GM21526 (cell line): ENCODE data around the gene LYPD5.
A peak's percentile ranks its signal among the peaks of the same experiment; 100 is the strongest.
"Not testable (repeated sequence)": the region's sequence is repeated elsewhere in the genome, so short reads cannot be mapped to it uniquely, and the experiment has no call there.

Experiments used
- ATAC-seq: cut with Tn5 transposase; IDR thresholded peaks from one replicate; pipeline ENCODE4 v1.9.1; 2021; ENCODE audit warnings: moderate library complexity; ENCODE audit not compliant: unreplicated experiment, low FRiP score

The LYPD5 gene

GRCh38 chr19:43802216-43802951, at the start of gene LYPD5:
LYPD5 (minus strand) TSS chr19:43802447; CDS start chr19:43802380, 67 bp downstream.
- no peak for ATAC-seq

GRCh38 chr19:43848821-43849220, 46.6 kb upstream of the LYPD5 start:
- ATAC-seq = no peak

GRCh38 chr19:43847884-43848283, 45.6 kb upstream of the LYPD5 start:
- ATAC-seq = no peak

GRCh38 chr19:43847246-43847645, 45.0 kb upstream of the LYPD5 start:
- ATAC-seq = no peak

- no peak for ATAC-seq
Observed at GRCh38 chr19:43842007-43842406, 39.8 kb upstream of the LYPD5 start.

GRCh38 chr19:43839139-43839538, 36.9 kb upstream of the LYPD5 start:
- ATAC-seq = no peak

GRCh38 chr19:43826787-43827754, 24.8 kb upstream of the LYPD5 start, which contains the start of gene ZNF283:
ZNF283 (plus strand) TSS chr19:43827321; CDS start chr19:43833505, 6,184 bp downstream.
- ATAC-seq = peak; percentile 93

- ATAC-seq = not testable (repeated sequence)
Observed at GRCh38 chr19:43824572-43824971, 22.3 kb upstream of the LYPD5 start.

GRCh38 chr19:43823856-43824255, 21.6 kb upstream of the LYPD5 start:
- ATAC-seq = not testable (repeated sequence)

- no peak for ATAC-seq
Observed at GRCh38 chr19:43820884-43821215, 18.6 kb upstream of the LYPD5 start.

GRCh38 chr19:43820098-43820883, 18.0 kb upstream of the LYPD5 start:
- no peak for ATAC-seq

- ATAC-seq = no peak
Observed at GRCh38 chr19:43818500-43818899, 16.3 kb upstream of the LYPD5 start.

GRCh38 chr19:43817454-43817853, 15.2 kb upstream of the LYPD5 start:
- not testable (repeated sequence) for ATAC-seq

GRCh38 chr19:43814663-43815352, 12.6 kb upstream of the LYPD5 start:
- no peak for ATAC-seq

GRCh38 chr19:43812688-43813087, 10.4 kb upstream of the LYPD5 start:
- ATAC-seq = no peak

- ATAC-seq = no peak
Observed at GRCh38 chr19:43812259-43812658, 10.0 kb upstream of the LYPD5 start.

- ATAC-seq = no peak
Observed at GRCh38 chr19:43811837-43812236, 9.6 kb upstream of the LYPD5 start.

- ATAC-seq = no peak
Observed at GRCh38 chr19:43809762-43810696, 7.8 kb upstream of the LYPD5 start.

- ATAC-seq = no peak
Observed at GRCh38 chr19:43807651-43808050, 5.4 kb upstream of the LYPD5 start.
